B cell (primary cell): Measurements from ENCODE around the gene DUSP18.

ENCODE experiments used
- EZH2 ChIP-seq: IDR thresholded peaks from 2 replicates; pipeline ENCODE4 v1.6.1; 2012; ENCODE audit warnings: borderline replicate concordance, low read depth, mild to moderate bottlenecking, moderate library complexity, low read length; ENCODE audit not compliant: insufficient read depth, poor library complexity, severe bottlenecking
- TF ChIP-seq, protein P1 (sequence below): fragments of 200-600 bp; IDR thresholded peaks from one replicate; pipeline ENCODE4 v1.8.0; 2022; ENCODE audit warnings: antibody characterized with exemption, mild to moderate bottlenecking

GRCh38 chr22:30628491-30628890 is 39.2 kb downstream of the DUSP18 start:
- TF ChIP-seq, protein P1, sequence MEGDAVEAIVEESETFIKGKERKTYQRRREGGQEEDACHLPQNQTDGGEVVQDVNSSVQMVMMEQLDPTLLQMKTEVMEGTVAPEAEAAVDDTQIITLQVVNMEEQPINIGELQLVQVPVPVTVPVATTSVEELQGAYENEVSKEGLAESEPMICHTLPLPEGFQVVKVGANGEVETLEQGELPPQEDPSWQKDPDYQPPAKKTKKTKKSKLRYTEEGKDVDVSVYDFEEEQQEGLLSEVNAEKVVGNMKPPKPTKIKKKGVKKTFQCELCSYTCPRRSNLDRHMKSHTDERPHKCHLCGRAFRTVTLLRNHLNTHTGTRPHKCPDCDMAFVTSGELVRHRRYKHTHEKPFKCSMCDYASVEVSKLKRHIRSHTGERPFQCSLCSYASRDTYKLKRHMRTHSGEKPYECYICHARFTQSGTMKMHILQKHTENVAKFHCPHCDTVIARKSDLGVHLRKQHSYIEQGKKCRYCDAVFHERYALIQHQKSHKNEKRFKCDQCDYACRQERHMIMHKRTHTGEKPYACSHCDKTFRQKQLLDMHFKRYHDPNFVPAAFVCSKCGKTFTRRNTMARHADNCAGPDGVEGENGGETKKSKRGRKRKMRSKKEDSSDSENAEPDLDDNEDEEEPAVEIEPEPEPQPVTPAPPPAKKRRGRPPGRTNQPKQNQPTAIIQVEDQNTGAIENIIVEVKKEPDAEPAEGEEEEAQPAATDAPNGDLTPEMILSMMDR, result no peak
- no peak for TF ChIP-seq EZH2
